ENCODE results near the gene ATP5F1E.
A peak's percentile ranks its signal among the peaks of the same experiment; 100 is the strongest.

ATP5F1E gene

GRCh38 chr20:59007665-59008511 is 24.2 kb downstream of the ATP5F1E start:
- H3K27me3 ChIP-seq (ENCODE audit: insufficient read depth, low read length), result no peaks in the 10 kb centered on the region
- H2BK12ac ChIP-seq (ENCODE audit: low read length), result peak overlapping the region; percentile 61
- peak overlapping the region; percentile 32 for H4K12ac ChIP-seq (ENCODE audit: low read depth, low read length)
- H3K14ac ChIP-seq (ENCODE audit: low read length), result peak overlapping the region; percentile 62
- peak overlapping the region; percentile 34 for H2BK5ac ChIP-seq (ENCODE audit: low read depth, low read length, poor library complexity)
- H3K9ac ChIP-seq (ENCODE audit: low read length), result no peak overlapping the region
- peak overlapping the region; percentile 30 for H2AFZ ChIP-seq (ENCODE audit: insufficient read depth, low read length, poor library complexity)
- H3K18ac ChIP-seq (ENCODE audit: low read length), result peak overlapping the region; percentile 43
- peak; percentile 49 to 55 for DNase-seq
- no peaks in the 10 kb centered on the region for H3K36me3 ChIP-seq (ENCODE audit: control insufficient read depth in 1 of 2, insufficient read depth in 2 of 2, low read length in 2 of 2)
- peak overlapping the region; percentile 77 for H2AK5ac ChIP-seq (ENCODE audit: low read length)
- peaks cover 31 to 33% of the 10 kb centered on the region in 2 experiments for H3K4me1 ChIP-seq (ENCODE audit: control insufficient read depth in 1 of 2, insufficient read depth in 2 of 2, low read length in 2 of 2)
- H3K4me2 ChIP-seq (ENCODE audit: low read length), result peak overlapping the region; percentile 80
- no peak overlapping the region for H3K27ac ChIP-seq (ENCODE audit: low read depth, low read length)
- H4K91ac ChIP-seq (ENCODE audit: low read depth, low read length), result peak overlapping the region; percentile 83
- no peak overlapping the region for H3K23ac ChIP-seq (ENCODE audit: low read length)
- peak overlapping the region; percentile 34 for H3K4ac ChIP-seq (ENCODE audit: low read depth, low read length)
- H4K8ac ChIP-seq (ENCODE audit: low read depth, low read length), result peak overlapping the region; percentile 94
- H3K79me2 ChIP-seq (ENCODE audit: control insufficient read depth, insufficient read depth, low read length, poor library complexity), result peaks cover 7% of the 10 kb centered on the region
- WGBS (ENCODE audit: extremely low coverage, insufficient coverage, insufficient read length), result no CpG with 5 or more reads among the region's 24 CpGs
- peaks cover 26% of the 10 kb centered on the region for H3K79me1 ChIP-seq (ENCODE audit: low read length)
- H3K9me3 ChIP-seq (ENCODE audit: insufficient read depth, low read depth, low read length), result no peaks in the 10 kb centered on the region
- peak overlapping the region; percentile 69 for H2BK120ac ChIP-seq (ENCODE audit: insufficient read depth, low read length, poor library complexity)
- H3K4me3 ChIP-seq (ENCODE audit: low read depth, low read length), result no peak overlapping the region

GRCh38 chr20:59006864-59007664 is 25.1 kb downstream of the ATP5F1E start, which contains the start of gene CTSZ:
CTSZ (minus strand) TSS chr20:59007254; CDS start chr20:59007128, 126 bp downstream.
- Histone ChIP-seq H4K8ac (ENCODE audit: low read depth, low read length) (peak within 1 kb of the TSS; percentile 94), H3K79me1 (ENCODE audit: low read length) (peaks cover 26% of the 10 kb centered on the region), H3K4me2 (ENCODE audit: low read length) (peak within 1 kb of the TSS; percentile 80), H3K9me3 (ENCODE audit: insufficient read depth, low read depth, low read length) (no peaks in the 10 kb centered on the region), H3K4me3 (ENCODE audit: low read depth, low read length) (peak within 1 kb of the TSS; percentile 70), H4K12ac (ENCODE audit: low read depth, low read length) (peak within 1 kb of the TSS; percentile 81), H3K36me3 (ENCODE audit: control insufficient read depth in 1 of 2, insufficient read depth in 2 of 2, low read length in 2 of 2) (peaks cover 0 to under 1% of the 10 kb centered on the region in 2 experiments), H3K23ac (ENCODE audit: low read length) (no peak within 1 kb of the TSS), H3K9ac (ENCODE audit: low read length) (no peak within 1 kb of the TSS), H3K14ac (ENCODE audit: low read length) (peak within 1 kb of the TSS; percentile 92), H3K27me3 (ENCODE audit: insufficient read depth, low read length) (no peaks in the 10 kb centered on the region), H2AK5ac (ENCODE audit: low read length) (peak within 1 kb of the TSS; percentile 77), H2BK120ac (ENCODE audit: insufficient read depth, low read length, poor library complexity) (peak within 1 kb of the TSS; percentile 91), H2AFZ (ENCODE audit: insufficient read depth, low read length, poor library complexity) (peak within 1 kb of the TSS; percentile 57), H3K27ac (ENCODE audit: low read depth, low read length) (peak within 1 kb of the TSS; percentile 2), H4K91ac (ENCODE audit: low read depth, low read length) (peak within 1 kb of the TSS; percentile 93), H2BK5ac (ENCODE audit: low read depth, low read length, poor library complexity) (peak within 1 kb of the TSS; percentile 60), H2BK12ac (ENCODE audit: low read length) (peak within 1 kb of the TSS; percentile 62), H3K4ac (ENCODE audit: low read depth, low read length) (peak within 1 kb of the TSS; percentile 78), H3K18ac (ENCODE audit: low read length) (peak within 1 kb of the TSS; percentile 88), H3K79me2 (ENCODE audit: control insufficient read depth, insufficient read depth, low read length, poor library complexity) (peaks cover 7% of the 10 kb centered on the region), H3K4me1 (ENCODE audit: control insufficient read depth in 1 of 2, insufficient read depth in 2 of 2, low read length in 2 of 2) (peaks cover 31 to 33% of the 10 kb centered on the region in 2 experiments)
- no CpG with 5 or more reads among the region's 82 CpGs for WGBS (ENCODE audit: extremely low coverage, insufficient coverage, insufficient read length)
- DNase-seq, result peak; percentile 46 to 63

GRCh38 chr20:59006167-59006863 is 25.8 kb downstream of the ATP5F1E start:
- H2AFZ ChIP-seq (ENCODE audit: insufficient read depth, low read length, poor library complexity), result peak overlapping the region; percentile 57
- no peak overlapping the region for H3K27ac ChIP-seq (ENCODE audit: low read depth, low read length)
- DNase-seq, result no peak

More at GRCh38 chr20:59006167-59006863, 25.8 kb downstream of the ATP5F1E start:
- H2BK5ac ChIP-seq (ENCODE audit: low read depth, low read length, poor library complexity), result peak overlapping the region; percentile 60
- no CpG with 5 or more reads among the region's 29 CpGs for WGBS (ENCODE audit: extremely low coverage, insufficient coverage, insufficient read length)
- H2BK12ac ChIP-seq (ENCODE audit: low read length), result peak overlapping the region; percentile 62
- H2BK120ac ChIP-seq (ENCODE audit: insufficient read depth, low read length, poor library complexity), result peak overlapping the region; percentile 91
- peak overlapping the region; percentile 81 for H4K12ac ChIP-seq (ENCODE audit: low read depth, low read length)
- H3K14ac ChIP-seq (ENCODE audit: low read length), result peak overlapping the region; percentile 92
- no peak overlapping the region for H3K9ac ChIP-seq (ENCODE audit: low read length)
- peak overlapping the region; percentile 78 for H3K4ac ChIP-seq (ENCODE audit: low read depth, low read length)
- H3K79me1 ChIP-seq (ENCODE audit: low read length), result peaks cover 22% of the 10 kb centered on the region
- H2AK5ac ChIP-seq (ENCODE audit: low read length), result peak overlapping the region; percentile 64
- H3K4me1 ChIP-seq (ENCODE audit: control insufficient read depth in 1 of 2, insufficient read depth in 2 of 2, low read length in 2 of 2), result peaks cover 26 to 30% of the 10 kb centered on the region in 2 experiments
- peak overlapping the region; percentile 93 for H4K91ac ChIP-seq (ENCODE audit: low read depth, low read length)
- H3K4me2 ChIP-seq (ENCODE audit: low read length), result peak overlapping the region; percentile 80
- H3K23ac ChIP-seq (ENCODE audit: low read length), result no peak overlapping the region
- H3K27me3 ChIP-seq (ENCODE audit: insufficient read depth, low read length), result no peaks in the 10 kb centered on the region
- no peaks in the 10 kb centered on the region for H3K9me3 ChIP-seq (ENCODE audit: insufficient read depth, low read depth, low read length)
- H3K36me3 ChIP-seq (ENCODE audit: control insufficient read depth in 1 of 2, insufficient read depth in 2 of 2, low read length in 2 of 2), result peaks cover 5 to 6% of the 10 kb centered on the region in 2 experiments
- peak overlapping the region; percentile 88 for H3K18ac ChIP-seq (ENCODE audit: low read length)
- H3K4me3 ChIP-seq (ENCODE audit: low read depth, low read length), result peak overlapping the region; percentile 70
- peaks cover 7% of the 10 kb centered on the region for H3K79me2 ChIP-seq (ENCODE audit: control insufficient read depth, insufficient read depth, low read length, poor library complexity)
- H4K8ac ChIP-seq (ENCODE audit: low read depth, low read length), result peak overlapping the region; percentile 94
